OCI-LY7 (cell line): Measurements from ENCODE around the gene SKIC2. TPM values are rescaled to one million over a fixed set of nuclear protein-coding genes. Genes with fewer than 3 reads are reported as not detected.
A peak's percentile ranks its signal among the peaks of the same experiment; 100 is the strongest.
"Not testable (repeated sequence)": the region's sequence is repeated elsewhere in the genome, so short reads cannot be mapped to it uniquely, and the experiment has no call there.

Experiments
- Bru-seq: library from RNA; stranded (reverse); fragments of 400-500 nt; gene quantifications from one replicate; lab custom pipeline; 2021; lab: Mats Ljungman, UMichigan
- BruChase-seq, 2 experiments: library from RNA; stranded (reverse); fragments of 400-500 nt; gene quantifications; one replicate each; lab custom pipeline; 2021; lab: Mats Ljungman, UMichigan
- BruUV-seq: library from RNA; stranded (reverse); fragments of 400-500 nt; replicated peaks from 2 replicates; lab custom pipeline; 2021; lab: Mats Ljungman, UMichigan
- CTCF ChIA-PET: fragments of 300-600 bp; sonication (Branson Sonifier 250); formaldehyde crosslinking; loops from one replicate; lab custom pipeline; 2022; ENCODE audit warnings: antibody characterized with exemption; ENCODE audit not compliant: unreplicated experiment; lab: Charles Lee
- POLR2A ChIA-PET: fragments of 300-600 bp; sonication (Branson Sonifier 250); formaldehyde crosslinking; loops from one replicate; lab custom pipeline; 2022; ENCODE audit warnings: antibody characterized with exemption; lab: Charles Lee
- DNase-seq: peaks from one replicate; pipeline ENCODE4 v3.0.0-alpha.2; 2015; ENCODE audit warnings: low spot score
- H2AFZ ChIP-seq: fragments of 200-600 bp; sonication (generic), shearing (Covaris generic); 2 replicates; pipeline ENCODE4 v1.6.1; 2014; ENCODE audit warnings: mild to moderate bottlenecking, antibody characterized with exemption, low read length, moderate library complexity
- H3K27ac ChIP-seq: fragments of 200-600 bp; sonication (generic); 2 replicates; pipeline ENCODE4 v1.5.1; 2014; ENCODE audit warnings: mixed run types, low read depth, mild to moderate bottlenecking, moderate library complexity, low read length, inconsistent platforms; ENCODE audit not compliant: poor library complexity, severe bottlenecking
- H3K36me3 ChIP-seq: fragments of 200-600 bp; sonication (generic); 2 replicates; pipeline ENCODE4 v1.6.1; 2014; ENCODE audit warnings: mild to moderate bottlenecking, antibody characterized with exemption, low read length, moderate library complexity, mixed read lengths; ENCODE audit not compliant: insufficient read depth
- H3K4me1 ChIP-seq: fragments of 200-600 bp; sonication (generic); 2 replicates; pipeline ENCODE4 v1.5.1; 2014; ENCODE audit warnings: mild to moderate bottlenecking, low read length; ENCODE audit not compliant: insufficient read depth, poor library complexity, severe bottlenecking
- H3K4me2 ChIP-seq: fragments of 200-600 bp; sonication (generic); 2 replicates; pipeline ENCODE4 v1.6.1; 2014; ENCODE audit warnings: mild to moderate bottlenecking, low read length
- H3K4me3 ChIP-seq: fragments of 200-600 bp; sonication (generic); 2 replicates; pipeline ENCODE4 v1.5.1; 2014; ENCODE audit warnings: mild to moderate bottlenecking, low read depth, low read length; ENCODE audit not compliant: poor library complexity, severe bottlenecking
- H3K79me2 ChIP-seq: fragments of 200-600 bp; sonication (generic); 2 replicates; pipeline ENCODE4 v1.6.1; 2016; ENCODE audit warnings: low read depth, mild to moderate bottlenecking, low read length, moderate library complexity, mixed read lengths; ENCODE audit not compliant: insufficient read depth
- H3K9me2 ChIP-seq: fragments of 200-600 bp; sonication (generic); 2 replicates; pipeline ENCODE4 v1.6.1; 2016; ENCODE audit warnings: mild to moderate bottlenecking, low read length, mixed read lengths; ENCODE audit not compliant: insufficient read depth
- H3K9me3 ChIP-seq: fragments of 200-600 bp; sonication (generic); 2 replicates; pipeline ENCODE4 v1.6.1; 2014; ENCODE audit warnings: mild to moderate bottlenecking, mixed run types, low read length, mixed read lengths
- H4K20me1 ChIP-seq: fragments of 200-600 bp; sonication (generic); 2 replicates; pipeline ENCODE4 v1.6.1; 2014; ENCODE audit warnings: mild to moderate bottlenecking, antibody characterized with exemption, low read length, moderate library complexity, mixed read lengths; ENCODE audit not compliant: insufficient read depth
- CTCF ChIP-seq: fragments of 200-600 bp; sonication (generic); conservative IDR thresholded peaks from 2 replicates; pipeline ENCODE4 v1.5.1; 2014; ENCODE audit warnings: mild to moderate bottlenecking, antibody characterized with exemption, low read length, moderate library complexity, mixed read lengths
- EZH2phosphoT487 ChIP-seq: fragments of 200-600 bp; sonication (generic); IDR thresholded peaks from 2 replicates; pipeline ENCODE4 v1.6.1; 2018; ENCODE audit warnings: low read depth, borderline replicate concordance, mild to moderate bottlenecking, mixed run types, antibody characterized with exemption, low read length, moderate library complexity, mixed read lengths
- intact Hi-C: fragments of 100-400 bp; cut with micrococcal nuclease; formaldehyde crosslinking; loops from one replicate; pipeline ENCODE4 v1.10.0; 2022; ENCODE audit not compliant: unreplicated experiment
- long read RNA-seq: library from polyadenylated mRNA; stranded (forward); transcript quantifications from one replicate; pipeline ENCODE4 v2.0.0, GENCODE V29; 2022
- total RNA-seq, 2 experiments: library from RNA; depleted of rRNA in 1 of 2; stranded (reverse); fragments of >200 nt in 1 of 2; shearing (Covaris generic) in 1 of 2; gene quantifications; 2 replicates each; pipeline ENCODE4 v1.2.3, GENCODE V29; 2014 to 2022

The SKIC2 gene
- total RNA-seq (2014; rRNA removed; shearing (Covaris generic)) (45.8 and 62.2 TPM in 2 replicates), total RNA-seq (2022) (69.8 and 77.5 TPM in 2 replicates), Bru-seq, nascent RNA (percentile 62 among the genes with signal in this experiment), BruChase-seq, experiment 1, labeled RNA remaining after a 6-hour chase (percentile 78 among the genes with signal in this experiment), BruChase-seq, experiment 2, labeled RNA remaining after a 2-hour chase (percentile 72 among the genes with signal in this experiment)
- long read RNA-seq, transcript SKIV2L-201 (28 exons, 3,894 nt) = major isoform, 54 of 85 reads
- long read RNA-seq, partial matches to known transcripts = 15 of 85 reads
- long read RNA-seq, other reads (novel, unspliced or antisense) = 16 of 85 reads

GRCh38 chr6:31958741-31959739, at the start of gene SKIC2, which contains the start of gene NELFE:
SKIC2 (plus strand) TSS chr6:31959175; CDS start chr6:31959193, 18 bp downstream.
NELFE (minus strand) TSS chr6:31958971; CDS start chr6:31958446, 525 bp downstream.
- TF ChIP-seq EZH2phosphoT487 (no peak), CTCF (no peak)
- intact Hi-C loops = loop anchor here (1.0 to 10.0 kb wide), 3 partner anchors 13 to 254 kb away; partner anchors contain the start of genes ABHD16A, DXO and LY6G6F
- no peak within 1 kb of the TSS for H3K27ac ChIP-seq
- TSS peak; percentile 87 for BruUV-seq
- peaks cover 21% of the 10 kb centered on the region; the same call in 1 of the 2 replicates for H3K79me2 ChIP-seq
- ChIA-PET POLR2A (interaction anchor here (0.7 to 3.3 kb wide), 3 partner anchors 12 to 298 kb away, joined by 3 to 26 read pairs (median 4); partner anchors contain the start of genes C6orf47 and DXO), CTCF (interaction anchor here (1.1 kb wide), 1 partner anchor 8 kb away, joined by 3 read pairs; no protein-coding TSS in a partner anchor)
- DNase-seq = peak; percentile 99
- no peaks in the 10 kb centered on the region for H3K9me3 ChIP-seq
- peaks cover 18% of the 10 kb centered on the region for H3K4me1 ChIP-seq
- H3K4me3 ChIP-seq = peak within 1 kb of the TSS; percentile 97
- H2AFZ ChIP-seq = peak within 1 kb of the TSS; percentile 81
- H4K20me1 ChIP-seq = no peaks in the 10 kb centered on the region
- H3K36me3 ChIP-seq = peaks cover 50% of the 10 kb centered on the region
- peak within 1 kb of the TSS; percentile 91 for H3K4me2 ChIP-seq
- no peaks in the 10 kb centered on the region for H3K9me2 ChIP-seq

DNA sequence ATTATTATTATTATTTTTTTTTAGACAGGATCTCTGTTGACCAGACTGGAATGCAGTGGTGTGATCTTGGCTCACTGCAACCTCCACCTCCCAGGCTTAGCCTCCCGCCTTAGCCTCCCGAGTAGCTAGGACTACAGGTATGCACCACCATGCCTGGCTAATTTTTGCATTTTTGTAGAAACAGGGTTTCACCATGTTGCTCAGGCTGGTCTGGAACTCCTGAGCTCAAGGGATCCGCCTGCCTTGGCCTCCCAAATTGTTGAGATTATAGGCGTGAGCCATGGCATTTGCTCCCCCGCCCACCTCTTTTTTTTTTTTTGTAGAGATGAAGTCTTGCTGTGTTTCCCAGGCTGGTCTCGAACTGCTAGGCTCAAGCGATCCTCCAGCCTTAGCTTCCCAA, 49.7 kb upstream of the SKIC2 start:
- H3K4me1 ChIP-seq, H3K4me2 ChIP-seq, H3K79me2 ChIP-seq, H3K9me2 ChIP-seq, H2AFZ ChIP-seq, H3K9me3 ChIP-seq, BruUV-seq, H3K36me3 ChIP-seq, H3K4me3 ChIP-seq, CTCF ChIA-PET, DNase-seq, H4K20me1 ChIP-seq, intact Hi-C loops, H3K27ac ChIP-seq: not testable (repeated sequence)
- POLR2A ChIA-PET = interaction anchor here (0.6 to 1.0 kb wide), 3 partner anchors 10 to 65 kb away, joined by 3 to 9 read pairs (median 4); no protein-coding TSS in a partner anchor
